ENCODE measurements around the gene REST. TPM values are rescaled to one million over a fixed set of nuclear protein-coding genes. Genes with fewer than 3 reads are reported as not detected.

The REST gene
- total RNA-seq, 2 experiments from 2014 or later, result 56.8 to 57.6 TPM

DNA sequence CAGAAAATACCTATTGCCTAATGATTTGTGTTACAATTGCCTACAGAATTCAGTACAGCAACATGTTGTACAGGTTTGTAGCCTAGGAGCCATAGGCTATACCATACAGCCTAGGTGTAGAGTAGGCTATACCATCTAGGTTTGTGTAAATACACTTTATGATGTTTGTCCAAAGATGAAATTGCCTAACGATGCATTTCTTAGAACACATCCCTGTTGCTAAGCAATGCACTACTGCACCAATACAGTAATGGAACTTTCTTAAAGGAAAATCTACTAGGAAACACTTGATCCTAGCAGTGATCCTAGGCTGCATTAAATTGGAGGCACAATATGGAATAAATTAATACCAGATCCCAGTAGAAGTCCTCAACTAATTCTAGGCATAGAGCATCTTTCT, 51.4 kb downstream of the REST start:
- intact Hi-C loops (cut with DNase I, micrococcal nuclease), result no loop called here
- CTCF ChIA-PET, result no interaction called here

DNA sequence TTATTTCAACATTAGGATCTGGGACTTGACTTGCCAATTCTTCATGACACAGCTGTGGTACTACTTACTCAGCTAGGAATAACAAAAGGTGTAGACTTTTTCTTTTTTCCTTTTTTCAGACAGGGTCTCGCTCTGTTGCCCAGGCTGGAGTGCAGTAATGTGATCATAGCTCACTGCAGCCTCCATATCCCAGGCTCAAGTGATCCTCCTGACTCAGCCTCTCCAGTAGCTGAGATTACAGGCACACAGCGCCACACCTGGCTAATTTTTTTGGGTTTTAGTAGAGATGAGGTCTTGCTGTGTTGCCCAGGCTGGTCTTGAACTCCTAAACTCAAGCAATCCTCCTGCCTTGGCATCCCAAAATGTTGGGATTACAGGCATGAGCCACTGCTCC, 53.4 kb downstream of the REST start:
- Mint-ChIP-seq H3K4me3 (no peak overlapping the region), H3K4me1 (ENCODE audit: low read depth) (no peaks in the 10 kb centered on the region), H3K27ac (no peak overlapping the region), H3K36me3 (ENCODE audit: low read depth) (peaks cover 44% of the 10 kb centered on the region), H3K27me3 (no peaks in the 10 kb centered on the region), H3K9me3 (no peaks in the 10 kb centered on the region)
- POLR2A ChIA-PET, result interaction anchor here (1.4 kb wide), 1 partner anchor 16 kb away, joined by 6 read pairs; the partner anchor contains the start of gene NOA1
- DNase-seq (no peak), ATAC-seq (ENCODE audit: poor library complexity) (no peak)
- Histone ChIP-seq H3K27ac (ENCODE audit: low read depth in 1 of 2, low read length in 2 of 2) (no peak overlapping the region), H3K27me3 (ENCODE audit: control insufficient read depth in 1 of 2, insufficient read depth in 2 of 2, low read length in 2 of 2) (no peaks in the 10 kb centered on the region), H3K4me1 (ENCODE audit: insufficient read depth, low read length) (no peaks in the 10 kb centered on the region), H3K9me3 (ENCODE audit: control insufficient read depth in 1 of 2, insufficient read depth in 1 of 2, low read length in 2 of 2) (no peaks in the 10 kb centered on the region), H3K36me3 (ENCODE audit: insufficient read depth, low read length) (peaks cover 30% of the 10 kb centered on the region), H3K4me3 (ENCODE audit: low read length) (no peak overlapping the region)
- TF ChIP-seq, protein P1, sequence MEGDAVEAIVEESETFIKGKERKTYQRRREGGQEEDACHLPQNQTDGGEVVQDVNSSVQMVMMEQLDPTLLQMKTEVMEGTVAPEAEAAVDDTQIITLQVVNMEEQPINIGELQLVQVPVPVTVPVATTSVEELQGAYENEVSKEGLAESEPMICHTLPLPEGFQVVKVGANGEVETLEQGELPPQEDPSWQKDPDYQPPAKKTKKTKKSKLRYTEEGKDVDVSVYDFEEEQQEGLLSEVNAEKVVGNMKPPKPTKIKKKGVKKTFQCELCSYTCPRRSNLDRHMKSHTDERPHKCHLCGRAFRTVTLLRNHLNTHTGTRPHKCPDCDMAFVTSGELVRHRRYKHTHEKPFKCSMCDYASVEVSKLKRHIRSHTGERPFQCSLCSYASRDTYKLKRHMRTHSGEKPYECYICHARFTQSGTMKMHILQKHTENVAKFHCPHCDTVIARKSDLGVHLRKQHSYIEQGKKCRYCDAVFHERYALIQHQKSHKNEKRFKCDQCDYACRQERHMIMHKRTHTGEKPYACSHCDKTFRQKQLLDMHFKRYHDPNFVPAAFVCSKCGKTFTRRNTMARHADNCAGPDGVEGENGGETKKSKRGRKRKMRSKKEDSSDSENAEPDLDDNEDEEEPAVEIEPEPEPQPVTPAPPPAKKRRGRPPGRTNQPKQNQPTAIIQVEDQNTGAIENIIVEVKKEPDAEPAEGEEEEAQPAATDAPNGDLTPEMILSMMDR (IDR thresholded peaks at IDR 0.05), result no peak
- CTCF ChIA-PET, result no interaction called here
- intact Hi-C loops (cut with DNase I, micrococcal nuclease), result no loop called here

More for the DNA sequence above, 51.4 kb downstream of the REST start:
- DNase-seq (no peak), ATAC-seq (ENCODE audit: poor library complexity) (no peak)
- TF ChIP-seq, protein P1 (IDR thresholded peaks at IDR 0.05), result no peak
- H3K4me1 Mint-ChIP-seq (ENCODE audit: low read depth), result no peaks in the 10 kb centered on the region
- H3K36me3 ChIP-seq (ENCODE audit: insufficient read depth, low read length), result peaks cover 12% of the 10 kb centered on the region
- H3K4me3 Mint-ChIP-seq, result no peak overlapping the region
- H3K9me3 Mint-ChIP-seq, result no peaks in the 10 kb centered on the region
- H3K27me3 Mint-ChIP-seq, result no peaks in the 10 kb centered on the region
- no peak overlapping the region for H3K27ac ChIP-seq (ENCODE audit: low read depth in 1 of 2, low read length in 2 of 2)
- H3K27me3 ChIP-seq (ENCODE audit: control insufficient read depth in 1 of 2, insufficient read depth in 2 of 2, low read length in 2 of 2), result no peaks in the 10 kb centered on the region
- H3K36me3 Mint-ChIP-seq (ENCODE audit: low read depth), result peaks cover 28% of the 10 kb centered on the region
- no peak overlapping the region for H3K4me3 ChIP-seq (ENCODE audit: low read length)
- POLR2A ChIA-PET, result interaction anchor here (0.7 kb wide), 1 partner anchor 1564 kb away, joined by 3 read pairs; the partner anchor contains the start of gene TMEM165
- no peak overlapping the region for H3K27ac Mint-ChIP-seq
- no peaks in the 10 kb centered on the region for H3K9me3 ChIP-seq (ENCODE audit: control insufficient read depth in 1 of 2, insufficient read depth in 1 of 2, low read length in 2 of 2)
- H3K4me1 ChIP-seq (ENCODE audit: insufficient read depth, low read length), result no peaks in the 10 kb centered on the region

DNA sequence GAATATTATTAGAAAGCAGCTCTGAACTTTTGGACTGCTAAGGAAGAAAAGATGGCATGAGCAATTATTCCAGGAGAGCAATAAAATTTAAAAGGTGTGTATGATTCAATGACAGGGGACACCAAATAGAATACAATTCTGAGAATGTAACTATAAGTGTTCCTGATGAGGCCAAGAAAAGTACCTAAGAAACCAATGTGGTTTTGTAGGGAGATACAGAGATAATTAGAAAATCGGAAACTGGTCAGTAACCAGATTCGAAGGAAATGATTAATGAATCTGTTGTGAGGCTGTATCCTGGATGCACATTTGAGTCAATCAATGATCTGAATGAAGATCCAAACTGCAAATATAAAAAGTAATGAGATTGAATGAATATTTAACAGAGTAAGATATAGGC, 63.7 kb downstream of the REST start:
- intact Hi-C loops (cut with DNase I, micrococcal nuclease), result loop anchor here in 1 of 2 experiments (10.0 kb wide), 2 partner anchors 537 to 1117 kb away; partner anchors contain the start of genes EXOC1, PAICS and PPAT
- H3K27ac ChIP-seq (ENCODE audit: low read depth in 1 of 2, low read length in 2 of 2), result no peak overlapping the region
- ChIA-PET POLR2A (no interaction called here), CTCF (no interaction called here)
- peaks cover 35% of the 10 kb centered on the region for H3K4me1 Mint-ChIP-seq (ENCODE audit: low read depth)
- TF ChIP-seq, protein P1 (IDR thresholded peaks at IDR 0.05), result no peak
- no peak overlapping the region for H3K4me3 ChIP-seq (ENCODE audit: low read length)
- DNase-seq, result no peak
- no peak overlapping the region for H3K4me3 Mint-ChIP-seq
- no peak for ATAC-seq (ENCODE audit: poor library complexity)
- peaks cover 23% of the 10 kb centered on the region for H3K4me1 ChIP-seq (ENCODE audit: insufficient read depth, low read length)
- H3K27me3 ChIP-seq (ENCODE audit: control insufficient read depth in 1 of 2, insufficient read depth in 2 of 2, low read length in 2 of 2), result no peaks in the 10 kb centered on the region
- peaks cover 0 to 9% of the 10 kb centered on the region in 2 experiments for H3K9me3 ChIP-seq (ENCODE audit: control insufficient read depth in 1 of 2, insufficient read depth in 1 of 2, low read length in 2 of 2)
- peaks cover 80% of the 10 kb centered on the region for H3K36me3 Mint-ChIP-seq (ENCODE audit: low read depth)
- no peak overlapping the region for H3K27ac Mint-ChIP-seq
- H3K27me3 Mint-ChIP-seq, result no peaks in the 10 kb centered on the region
- H3K9me3 Mint-ChIP-seq, result no peaks in the 10 kb centered on the region
- H3K36me3 ChIP-seq (ENCODE audit: insufficient read depth, low read length), result peaks cover 65% of the 10 kb centered on the region
